Keratinocyte (primary cell): ENCODE results near the gene SMIM45.
A peak's percentile ranks its signal among the peaks of the same experiment; 100 is the strongest.

Experiments
- DNase-seq: peaks from one replicate; pipeline ENCODE4 v3.0.0-alpha.2; 2011; ENCODE audit warnings: low read depth, missing footprints, low spot score
- FAIRE-seq: peaks from 2 replicates; lab custom pipeline; 2011; peaks lifted over from hg19 to GRCh38; lab: Jason Lieb, UNC
- H2AFZ ChIP-seq: 2 replicates; pipeline ENCODE4 v1.6.0; 2012; ENCODE audit warnings: low read length, control low read depth, inconsistent platforms; ENCODE audit not compliant: control insufficient read depth
- H3K27ac ChIP-seq: 2 replicates; pipeline ENCODE4 v1.5.1; 2011; ENCODE audit warnings: low read length; ENCODE audit not compliant: control insufficient read depth, insufficient read depth
- H3K27me3 ChIP-seq: 3 replicates; pipeline ENCODE4 v1.6.0; 2011; ENCODE audit warnings: low read length; ENCODE audit not compliant: control insufficient read depth, insufficient read depth; ENCODE audit errors: extremely low read depth
- H3K36me3 ChIP-seq, 2 experiments: 2 replicates in 1 of 2; 3 replicates in 1 of 2; pipeline ENCODE4 v1.5.1; 2011; ENCODE audit warnings: low read length in 2 of 2, mild to moderate bottlenecking in 1 of 2; ENCODE audit not compliant: control insufficient read depth in 2 of 2, insufficient read depth in 2 of 2; ENCODE audit errors: extremely low read depth in 1 of 2
- H3K4me1 ChIP-seq: 3 replicates; pipeline ENCODE4 v1.5.1; 2011; ENCODE audit warnings: low read length; ENCODE audit not compliant: control insufficient read depth, insufficient read depth; ENCODE audit errors: extremely low read depth
- H3K4me2 ChIP-seq: 3 replicates; pipeline ENCODE4 v1.6.0; 2011; ENCODE audit warnings: low read depth, low read length; ENCODE audit not compliant: control insufficient read depth, insufficient read depth; ENCODE audit errors: extremely low read depth
- H3K4me3 ChIP-seq, 3 experiments: fragments of 200-600 bp in 1 of 3; sonication (generic) in 1 of 3; 2 replicates in 2 of 3; 3 replicates in 1 of 3; pipeline ENCODE4 v1.5.1; 2011 to 2016; ENCODE audit warnings: low read length in 3 of 3, mild to moderate bottlenecking in 3 of 3, control low read depth in 2 of 3, inconsistent platforms in 1 of 3, low read depth in 1 of 3, mixed read lengths in 1 of 3, mixed run types in 1 of 3, moderate library complexity in 1 of 3; ENCODE audit not compliant: control insufficient read depth in 2 of 3, insufficient read depth in 2 of 3; ENCODE audit errors: extremely low read depth in 1 of 3
- H3K79me2 ChIP-seq: 2 replicates; pipeline ENCODE4 v1.6.0; 2012; ENCODE audit warnings: low read length; ENCODE audit not compliant: control insufficient read depth, insufficient read depth
- H3K9ac ChIP-seq: 3 replicates; pipeline ENCODE4 v1.6.0; 2011; ENCODE audit warnings: low read length; ENCODE audit not compliant: control insufficient read depth, insufficient read depth; ENCODE audit errors: extremely low read depth
- H3K9me1 ChIP-seq: 3 replicates; pipeline ENCODE4 v1.6.0; 2011; ENCODE audit warnings: low read length; ENCODE audit not compliant: control insufficient read depth, insufficient read depth; ENCODE audit errors: extremely low read depth
- H3K9me3 ChIP-seq: 2 replicates; pipeline ENCODE4 v1.5.1; 2012; ENCODE audit warnings: low read depth, low read length; ENCODE audit not compliant: control insufficient read depth
- H4K20me1 ChIP-seq: 3 replicates; pipeline ENCODE4 v1.6.0; 2011; ENCODE audit warnings: low read length; ENCODE audit not compliant: control insufficient read depth, insufficient read depth; ENCODE audit errors: extremely low read depth
- EZH2 ChIP-seq: IDR thresholded peaks from one replicate; pipeline ENCODE4 v1.6.1; 2012; ENCODE audit warnings: inconsistent platforms, mild to moderate bottlenecking, low read length, moderate library complexity
- dilution Hi-C: fragments of 300-500 bp; cut with MboI; formaldehyde crosslinking; loops from one replicate; pipeline ENCODE4 v1.7.0; 2020; ENCODE audit warnings: low sequenced_read_pairs; ENCODE audit not compliant: extremely low pct_ligation_motif_present
- TF ChIP-seq, protein P1 (sequence below), 3 experiments: IDR thresholded peaks in 1 of 3; conservative IDR thresholded peaks in 1 of 3; optimal IDR thresholded peaks in 1 of 3; 2 replicates in 2 of 3; 3 replicates in 1 of 3; pipeline versions ENCODE3 to v1.5.1; 2011; ENCODE audit warnings: low read length in 3 of 3, mild to moderate bottlenecking in 3 of 3, moderate library complexity in 2 of 3, control low read depth in 1 of 3, inconsistent platforms in 1 of 3; ENCODE audit not compliant: insufficient read depth in 2 of 3; ENCODE audit errors: extremely low read depth in 1 of 3

The SMIM45 gene

DNA sequence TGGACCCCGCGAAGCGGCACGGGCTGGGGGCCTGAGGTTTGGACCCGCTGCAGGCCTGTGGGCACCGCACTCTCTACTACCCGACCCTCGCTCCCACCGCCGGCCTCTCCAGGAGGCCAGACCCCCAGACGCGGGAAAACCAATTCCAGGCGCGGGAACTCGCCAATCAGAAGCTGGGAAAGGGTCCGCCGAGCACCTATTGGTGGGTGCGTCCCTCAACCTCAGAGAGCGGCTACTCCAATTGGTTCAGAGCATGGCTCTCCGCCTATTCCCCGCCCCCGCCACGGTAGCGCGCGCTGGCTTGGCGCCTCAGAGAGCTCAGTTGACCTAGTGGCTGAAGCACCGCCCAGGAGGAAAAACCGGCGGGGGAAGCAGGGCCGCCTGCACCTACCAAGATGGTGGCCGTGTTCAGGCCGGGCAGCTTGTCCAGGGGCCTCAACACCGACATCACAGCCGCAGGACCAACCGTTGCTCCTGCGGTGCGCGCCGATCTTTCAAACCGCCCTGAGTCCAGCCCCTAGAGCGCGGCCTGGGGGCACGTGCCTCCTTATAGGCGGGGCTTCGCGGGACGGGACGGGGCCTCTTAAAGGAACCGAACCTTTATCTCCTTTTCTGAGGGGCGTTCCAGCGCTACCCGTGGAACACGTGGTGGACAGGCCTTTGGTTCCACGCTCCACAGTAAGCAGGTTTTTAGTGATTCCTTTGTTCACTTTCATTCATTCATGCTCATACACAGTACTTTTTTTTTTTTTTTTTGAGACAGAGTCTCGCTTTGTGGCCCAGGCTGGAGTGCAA lies 5.1 kb upstream of the SMIM45 start, which contains the start of gene CENPM:
Gene CENPM, minus strand, starts transcription at position 524 of the 795 bp plus-strand sequence. Its CDS starts 76 bp downstream, at position 448.
- DNase-seq (no peak), FAIRE-seq (peak; percentile 77)
- Histone ChIP-seq H3K4me1 (peaks cover 16% of the 10 kb centered on the region), H3K4me3 (peak within 1 kb of the TSS; percentile 68 to 89 (median 84)), H3K4me2 (peak within 1 kb of the TSS; percentile 99), H3K79me2 (peaks cover 9% of the 10 kb centered on the region), H3K27me3 (no peaks in the 10 kb centered on the region), H3K27ac (peak within 1 kb of the TSS; percentile 71), H3K9me1 (no peaks in the 10 kb centered on the region), H4K20me1 (no peaks in the 10 kb centered on the region), H3K9me3 (no peaks in the 10 kb centered on the region), H3K36me3 (peaks cover 0 to 7% of the 10 kb centered on the region in 2 experiments), H2AFZ (peak within 1 kb of the TSS; percentile 94), H3K9ac (peak within 1 kb of the TSS; percentile 81)
- no peak for TF ChIP-seq EZH2
- TF ChIP-seq, protein P1, sequence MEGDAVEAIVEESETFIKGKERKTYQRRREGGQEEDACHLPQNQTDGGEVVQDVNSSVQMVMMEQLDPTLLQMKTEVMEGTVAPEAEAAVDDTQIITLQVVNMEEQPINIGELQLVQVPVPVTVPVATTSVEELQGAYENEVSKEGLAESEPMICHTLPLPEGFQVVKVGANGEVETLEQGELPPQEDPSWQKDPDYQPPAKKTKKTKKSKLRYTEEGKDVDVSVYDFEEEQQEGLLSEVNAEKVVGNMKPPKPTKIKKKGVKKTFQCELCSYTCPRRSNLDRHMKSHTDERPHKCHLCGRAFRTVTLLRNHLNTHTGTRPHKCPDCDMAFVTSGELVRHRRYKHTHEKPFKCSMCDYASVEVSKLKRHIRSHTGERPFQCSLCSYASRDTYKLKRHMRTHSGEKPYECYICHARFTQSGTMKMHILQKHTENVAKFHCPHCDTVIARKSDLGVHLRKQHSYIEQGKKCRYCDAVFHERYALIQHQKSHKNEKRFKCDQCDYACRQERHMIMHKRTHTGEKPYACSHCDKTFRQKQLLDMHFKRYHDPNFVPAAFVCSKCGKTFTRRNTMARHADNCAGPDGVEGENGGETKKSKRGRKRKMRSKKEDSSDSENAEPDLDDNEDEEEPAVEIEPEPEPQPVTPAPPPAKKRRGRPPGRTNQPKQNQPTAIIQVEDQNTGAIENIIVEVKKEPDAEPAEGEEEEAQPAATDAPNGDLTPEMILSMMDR (optimal IDR thresholded peaks at IDR 0.05 in 1 of 3, IDR thresholded peaks at IDR 0.05 in 1 of 3, conservative IDR thresholded peaks at IDR 0.05 in 1 of 3; ENCODE audit: extremely low read depth in 1 of 3, insufficient read depth in 2 of 3, low read length in 3 of 3) = peak in 1 of 3 experiments; percentile 7
- dilution Hi-C loops = no loop called here

DNA sequence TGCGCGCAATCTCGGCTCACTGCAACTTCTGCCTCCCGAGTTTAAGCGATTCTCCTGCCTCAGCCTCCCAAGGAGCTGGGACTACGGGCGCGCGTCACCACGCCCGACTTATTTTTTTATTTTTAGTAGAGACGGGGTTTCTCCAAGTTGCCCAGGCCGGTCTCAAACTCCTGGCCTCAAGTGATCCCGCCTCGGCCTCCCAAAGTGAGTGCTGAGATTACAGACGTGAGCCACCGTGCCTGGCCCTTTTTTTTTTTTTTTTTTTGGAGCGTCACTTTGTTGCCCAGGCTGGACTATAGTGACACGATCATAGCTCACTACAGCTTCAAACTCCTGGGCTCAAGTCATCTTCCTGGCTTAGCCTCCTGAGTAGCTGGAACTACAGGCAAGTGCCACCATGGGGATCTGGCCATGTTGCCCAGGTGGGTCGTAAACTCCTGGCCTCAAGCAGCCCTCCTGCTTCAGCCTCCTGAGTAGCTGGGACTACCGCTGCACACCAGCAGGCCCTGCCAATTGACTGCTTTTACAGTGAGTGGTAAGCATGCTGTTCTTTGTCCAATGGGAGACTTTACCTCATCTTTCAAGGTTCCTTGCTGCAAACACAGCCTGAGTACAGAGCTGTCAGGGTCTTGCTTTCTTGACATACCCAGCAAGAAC lies 4.4 kb upstream of the SMIM45 start:
- no peak for DNase-seq
- dilution Hi-C loops = no loop called here
- H3K4me3 ChIP-seq = peak overlapping the region in 2 of 3 experiments; percentile 84 to 89

More for the DNA sequence above, 4.4 kb upstream of the SMIM45 start:
- FAIRE-seq = no peak
- H4K20me1 ChIP-seq = no peaks in the 10 kb centered on the region
- no peak overlapping the region for H3K27ac ChIP-seq
- H3K4me1 ChIP-seq = peaks cover 16% of the 10 kb centered on the region
- H3K9me3 ChIP-seq = no peaks in the 10 kb centered on the region
- peak overlapping the region; percentile 81 for H3K9ac ChIP-seq
- no peaks in the 10 kb centered on the region for H3K9me1 ChIP-seq
- H3K4me2 ChIP-seq = peak overlapping the region; percentile 99
- no peaks in the 10 kb centered on the region for H3K27me3 ChIP-seq
- H3K79me2 ChIP-seq = peaks cover 9% of the 10 kb centered on the region
- peak overlapping the region; percentile 94 for H2AFZ ChIP-seq
- TF ChIP-seq EZH2 = no peak
- TF ChIP-seq, protein P1 (optimal IDR thresholded peaks at IDR 0.05 in 1 of 3, IDR thresholded peaks at IDR 0.05 in 1 of 3, conservative IDR thresholded peaks at IDR 0.05 in 1 of 3; ENCODE audit: extremely low read depth in 1 of 3, insufficient read depth in 2 of 3, low read length in 3 of 3) = no peak
- peaks cover 0 to 6% of the 10 kb centered on the region in 2 experiments for H3K36me3 ChIP-seq
